NT2/D1 (cell line): ENCODE results near the gene ZMYND15.

ENCODE experiments used
- DNase-seq: peaks from one replicate; pipeline ENCODE4 v3.0.0-alpha.2; 2011; ENCODE audit warnings: low read depth, low spot score
- H3K27me3 ChIP-seq: 2 replicates; pipeline ENCODE4 v1.6.0; 2011; ENCODE audit warnings: mild to moderate bottlenecking; ENCODE audit not compliant: insufficient read length, insufficient read depth
- H3K36me3 ChIP-seq: 2 replicates; pipeline ENCODE4 v1.6.1; 2011; ENCODE audit warnings: mild to moderate bottlenecking, low read length, mixed read lengths; ENCODE audit not compliant: insufficient read depth, insufficient read length
- H3K4me1 ChIP-seq: 2 replicates; pipeline ENCODE4 v1.5.1; 2011; ENCODE audit not compliant: insufficient read depth, insufficient read length
- H3K4me3 ChIP-seq: 2 replicates; pipeline ENCODE4 v1.5.1; 2011; ENCODE audit warnings: low read depth; ENCODE audit not compliant: insufficient read length
- H3K9ac ChIP-seq: 2 replicates; pipeline ENCODE4 v1.6.0; 2011; ENCODE audit warnings: low read depth; ENCODE audit not compliant: insufficient read length
- H3K9me3 ChIP-seq: 2 replicates; pipeline ENCODE4 v1.5.1; 2011; ENCODE audit warnings: mild to moderate bottlenecking, low read length; ENCODE audit not compliant: insufficient read depth
- SUZ12 ChIP-seq: IDR thresholded peaks from 2 replicates; pipeline ENCODE4 v1.6.1; 2011; ENCODE audit not compliant: insufficient read length, insufficient read depth; ENCODE audit errors: extremely low read depth
- YY1 ChIP-seq: IDR thresholded peaks from 2 replicates; pipeline ENCODE4 v1.6.1; 2011; ENCODE audit not compliant: insufficient read length, insufficient read depth
- ZNF274 ChIP-seq: IDR thresholded peaks from 2 replicates; pipeline ENCODE4 v1.6.1; 2011; ENCODE audit warnings: mild to moderate bottlenecking, low read depth, low read length

Gene ZMYND15

GRCh38 chr17:4743898-4744297, 4.3 kb downstream of the ZMYND15 start:
- TF ChIP-seq YY1, result no peak
- no peak for TF ChIP-seq SUZ12
- TF ChIP-seq ZNF274, result no peak
- no peaks in the 10 kb centered on the region for H3K9me3 ChIP-seq
- H3K4me3 ChIP-seq, result no peak overlapping the region
- no peaks in the 10 kb centered on the region for H3K4me1 ChIP-seq
- H3K27me3 ChIP-seq, result peaks cover 54% of the 10 kb centered on the region
- no peak for DNase-seq
- H3K36me3 ChIP-seq, result no peaks in the 10 kb centered on the region
- no peak overlapping the region for H3K9ac ChIP-seq

GRCh38 chr17:4744999-4745969, 5.7 kb downstream of the ZMYND15 start:
- TF ChIP-seq YY1 (no peak), SUZ12 (no peak), ZNF274 (no peak)
- no peak overlapping the region for H3K4me3 ChIP-seq
- H3K27me3 ChIP-seq, result peaks cover 40% of the 10 kb centered on the region
- no peaks in the 10 kb centered on the region for H3K36me3 ChIP-seq
- H3K4me1 ChIP-seq, result no peaks in the 10 kb centered on the region
- H3K9me3 ChIP-seq, result no peaks in the 10 kb centered on the region
- H3K9ac ChIP-seq, result no peak overlapping the region
- DNase-seq, result no peak

GRCh38 chr17:4747847-4748246, 8.2 kb downstream of the ZMYND15 start:
- Histone ChIP-seq H3K4me1 (no peaks in the 10 kb centered on the region), H3K4me3 (no peak overlapping the region), H3K27me3 (peaks cover 15% of the 10 kb centered on the region), H3K9me3 (no peaks in the 10 kb centered on the region), H3K9ac (no peak overlapping the region), H3K36me3 (no peaks in the 10 kb centered on the region)
- DNase-seq, result no peak
- TF ChIP-seq SUZ12, result no peak
- no peak for TF ChIP-seq ZNF274
- TF ChIP-seq YY1, result no peak

GRCh38 chr17:4748686-4749085, 9.1 kb downstream of the ZMYND15 start:
- Histone ChIP-seq H3K4me3 (no peak overlapping the region), H3K27me3 (peaks cover 7% of the 10 kb centered on the region), H3K9ac (no peak overlapping the region), H3K36me3 (no peaks in the 10 kb centered on the region), H3K4me1 (no peaks in the 10 kb centered on the region), H3K9me3 (no peaks in the 10 kb centered on the region)
- no peak for DNase-seq
- TF ChIP-seq SUZ12, result no peak
- TF ChIP-seq ZNF274, result no peak
- TF ChIP-seq YY1, result no peak

- TF ChIP-seq YY1 (no peak), SUZ12 (no peak), ZNF274 (no peak)
- Histone ChIP-seq H3K9me3 (no peaks in the 10 kb centered on the region), H3K36me3 (no peaks in the 10 kb centered on the region), H3K27me3 (no peaks in the 10 kb centered on the region), H3K9ac (no peak overlapping the region), H3K4me1 (no peaks in the 10 kb centered on the region), H3K4me3 (no peak overlapping the region)
- DNase-seq, result no peak
These were observed 11.0 kb downstream of the ZMYND15 start for GRCh38 chr17:4750606-4751005.

GRCh38 chr17:4751932-4752331, 12.3 kb downstream of the ZMYND15 start:
- no peak for TF ChIP-seq YY1
- TF ChIP-seq SUZ12, result no peak
- no peak for TF ChIP-seq ZNF274
- no peaks in the 10 kb centered on the region for H3K27me3 ChIP-seq
- no peak for DNase-seq

GRCh38 chr17:4753392-4753791, 13.8 kb downstream of the ZMYND15 start:
- no peak overlapping the region for H3K9ac ChIP-seq
- DNase-seq, result no peak
- no peak overlapping the region for H3K4me3 ChIP-seq
- H3K4me1 ChIP-seq, result no peaks in the 10 kb centered on the region
- no peaks in the 10 kb centered on the region for H3K9me3 ChIP-seq
- no peaks in the 10 kb centered on the region for H3K27me3 ChIP-seq
- no peak for TF ChIP-seq YY1
- no peaks in the 10 kb centered on the region for H3K36me3 ChIP-seq

More at GRCh38 chr17:4751932-4752331, 12.3 kb downstream of the ZMYND15 start:
- no peak overlapping the region for H3K4me3 ChIP-seq
- H3K9ac ChIP-seq, result no peak overlapping the region
- no peaks in the 10 kb centered on the region for H3K36me3 ChIP-seq
- H3K4me1 ChIP-seq, result no peaks in the 10 kb centered on the region
- no peaks in the 10 kb centered on the region for H3K9me3 ChIP-seq
